COLO829 (cell line): Measurements from ENCODE around the gene TRAK1.
A peak's percentile ranks its signal among the peaks of the same experiment; 100 is the strongest.

ENCODE experiments used
- DNase-seq: peaks from one replicate; pipeline ENCODE4 v3.0.0; 2012; ENCODE audit warnings: low spot score

TRAK1 gene

GRCh38 chr3:42068303-42069088 lies 22.7 kb upstream of the TRAK1 start:
- no peak for DNase-seq

GRCh38 chr3:42070089-42070488 lies 21.1 kb upstream of the TRAK1 start:
- DNase-seq = no peak

GRCh38 chr3:42070524-42070923 lies 20.6 kb upstream of the TRAK1 start:
- DNase-seq = no peak

GRCh38 chr3:42071904-42072812 lies 19.0 kb upstream of the TRAK1 start:
- peak; percentile 94 for DNase-seq

GRCh38 chr3:42072831-42073301 lies 18.3 kb upstream of the TRAK1 start:
- DNase-seq = no peak

- DNase-seq = no peak
Observed at GRCh38 chr3:42077785-42078184, 13.4 kb upstream of the TRAK1 start.

GRCh38 chr3:42078677-42079076 lies 12.5 kb upstream of the TRAK1 start:
- no peak for DNase-seq

- no peak for DNase-seq
Observed at GRCh38 chr3:42079701-42080452, 11.3 kb upstream of the TRAK1 start.

GRCh38 chr3:42080453-42080872 lies 10.7 kb upstream of the TRAK1 start:
- peak; percentile 81 for DNase-seq

GRCh38 chr3:42081838-42082473 lies 9.2 kb upstream of the TRAK1 start:
- no peak for DNase-seq

GRCh38 chr3:42084586-42084985 lies 6.6 kb upstream of the TRAK1 start:
- DNase-seq = no peak

- DNase-seq = no peak
Observed at GRCh38 chr3:42085641-42086376, 5.3 kb upstream of the TRAK1 start.

GRCh38 chr3:42088803-42089530 lies 2.2 kb upstream of the TRAK1 start:
- DNase-seq = no peak

GRCh38 chr3:42092006-42092405 lies 849 bp downstream of the TRAK1 start:
- DNase-seq = no peak

- no peak for DNase-seq
Observed at GRCh38 chr3:42094128-42094527, 3.0 kb downstream of the TRAK1 start.

GRCh38 chr3:42094691-42095391 lies 3.7 kb downstream of the TRAK1 start:
- DNase-seq = no peak

GRCh38 chr3:42095540-42095939 lies 4.4 kb downstream of the TRAK1 start:
- DNase-seq = no peak

GRCh38 chr3:42096796-42097565 lies 5.8 kb downstream of the TRAK1 start:
- no peak for DNase-seq

GRCh38 chr3:42097566-42097946 lies 6.4 kb downstream of the TRAK1 start:
- no peak for DNase-seq
